Neural crest cell (in vitro differentiated cells): ENCODE data around the gene ANKRD13C. TPM values are rescaled to one million over a fixed set of nuclear protein-coding genes. Genes with fewer than 3 reads are reported as not detected.

ENCODE experiments used
- DNase-seq: peaks from one replicate; pipeline ENCODE4 v3.0.0; 2021; ENCODE audit warnings: low read depth, mixed read lengths, low spot score
- H3K27ac Mint-ChIP-seq: one replicate; pipeline ENCODE4 v1.8.0; 2021; ENCODE audit warnings: mild to moderate bottlenecking, mixed read lengths; ENCODE audit not compliant: unreplicated experiment
- H3K27me3 Mint-ChIP-seq: 2 replicates; pipeline ENCODE4 v1.8.0; 2021; ENCODE audit warnings: low read depth, mild to moderate bottlenecking, mixed read lengths
- H3K36me3 Mint-ChIP-seq: 2 replicates; pipeline ENCODE4 v1.8.0; 2021; ENCODE audit warnings: low read depth, mild to moderate bottlenecking, mixed read lengths
- H3K4me1 Mint-ChIP-seq: 2 replicates; pipeline ENCODE4 v1.8.0; 2021; ENCODE audit warnings: mixed read lengths
- H3K4me3 Mint-ChIP-seq: one replicate; pipeline ENCODE4 v1.8.0; 2021; ENCODE audit warnings: mild to moderate bottlenecking, mixed read lengths
- H3K9me3 Mint-ChIP-seq: 2 replicates; pipeline ENCODE4 v1.8.0; 2021; ENCODE audit warnings: mixed read lengths
- total RNA-seq: library from RNA; stranded (reverse); gene quantifications from 2 replicates; pipeline ENCODE4 v1.2.1, GENCODE V29; 2021
- TF ChIP-seq, protein P1 (sequence below): fragments of 200-600 bp; sonication (generic); conservative IDR thresholded peaks from 2 replicates; pipeline ENCODE4 v1.5.0; 2021; ENCODE audit warnings: antibody characterized with exemption, mild to moderate bottlenecking

The ANKRD13C gene
- total RNA-seq, 1 donor from 2014 or later, result 21.5 TPM

DNA sequence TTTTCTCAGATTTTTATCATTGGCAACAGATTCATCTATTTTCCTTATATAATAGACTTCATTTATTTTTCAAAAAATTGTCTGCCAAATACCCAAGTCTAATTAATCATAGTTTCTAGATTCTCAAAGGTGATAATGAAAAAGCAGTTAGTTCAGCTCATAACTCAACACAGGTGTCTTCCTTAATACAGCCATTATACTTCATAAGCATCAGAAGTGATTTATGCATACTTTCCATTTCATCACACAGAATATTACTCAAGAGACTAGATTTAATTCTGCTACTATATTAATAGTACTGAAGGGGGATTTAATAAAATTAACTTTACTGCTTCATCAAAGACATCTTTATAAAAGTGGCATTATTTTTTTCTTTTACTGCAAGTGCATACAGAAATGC, 114.6 kb downstream of the ANKRD13C start:
- Mint-ChIP-seq H3K27me3 (no peaks in the 10 kb centered on the region), H3K4me1 (no peaks in the 10 kb centered on the region), H3K27ac (no peak overlapping the region), H3K36me3 (peaks cover 11% of the 10 kb centered on the region), H3K4me3 (no peak overlapping the region), H3K9me3 (no peaks in the 10 kb centered on the region)
- TF ChIP-seq, protein P1, sequence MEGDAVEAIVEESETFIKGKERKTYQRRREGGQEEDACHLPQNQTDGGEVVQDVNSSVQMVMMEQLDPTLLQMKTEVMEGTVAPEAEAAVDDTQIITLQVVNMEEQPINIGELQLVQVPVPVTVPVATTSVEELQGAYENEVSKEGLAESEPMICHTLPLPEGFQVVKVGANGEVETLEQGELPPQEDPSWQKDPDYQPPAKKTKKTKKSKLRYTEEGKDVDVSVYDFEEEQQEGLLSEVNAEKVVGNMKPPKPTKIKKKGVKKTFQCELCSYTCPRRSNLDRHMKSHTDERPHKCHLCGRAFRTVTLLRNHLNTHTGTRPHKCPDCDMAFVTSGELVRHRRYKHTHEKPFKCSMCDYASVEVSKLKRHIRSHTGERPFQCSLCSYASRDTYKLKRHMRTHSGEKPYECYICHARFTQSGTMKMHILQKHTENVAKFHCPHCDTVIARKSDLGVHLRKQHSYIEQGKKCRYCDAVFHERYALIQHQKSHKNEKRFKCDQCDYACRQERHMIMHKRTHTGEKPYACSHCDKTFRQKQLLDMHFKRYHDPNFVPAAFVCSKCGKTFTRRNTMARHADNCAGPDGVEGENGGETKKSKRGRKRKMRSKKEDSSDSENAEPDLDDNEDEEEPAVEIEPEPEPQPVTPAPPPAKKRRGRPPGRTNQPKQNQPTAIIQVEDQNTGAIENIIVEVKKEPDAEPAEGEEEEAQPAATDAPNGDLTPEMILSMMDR, result no peak
- DNase-seq, result no peak

DNA sequence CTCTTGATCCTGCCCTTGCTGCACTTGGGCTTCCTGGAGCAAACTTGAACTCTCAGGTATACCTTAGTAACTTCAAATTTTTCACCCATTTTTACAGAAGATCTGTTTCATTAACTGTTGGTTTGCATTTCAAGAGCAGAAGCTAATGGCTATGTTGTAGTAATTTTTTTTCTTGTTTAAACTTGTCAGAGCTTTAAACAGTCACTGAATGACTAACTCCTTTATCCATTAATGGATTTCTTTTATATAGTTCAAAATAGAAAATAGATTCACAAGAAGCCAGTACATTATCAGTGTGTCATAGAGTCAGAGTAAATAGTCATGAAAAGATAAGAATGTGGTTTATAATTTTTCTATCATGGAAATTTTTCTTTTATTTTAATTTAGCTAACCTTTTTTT, 119.8 kb downstream of the ANKRD13C start:
- Mint-ChIP-seq H3K4me3 (no peak overlapping the region), H3K27ac (no peak overlapping the region), H3K4me1 (no peaks in the 10 kb centered on the region), H3K9me3 (no peaks in the 10 kb centered on the region), H3K36me3 (peaks cover 13% of the 10 kb centered on the region), H3K27me3 (no peaks in the 10 kb centered on the region)
- no peak for DNase-seq
- TF ChIP-seq, protein P1, result no peak

DNA sequence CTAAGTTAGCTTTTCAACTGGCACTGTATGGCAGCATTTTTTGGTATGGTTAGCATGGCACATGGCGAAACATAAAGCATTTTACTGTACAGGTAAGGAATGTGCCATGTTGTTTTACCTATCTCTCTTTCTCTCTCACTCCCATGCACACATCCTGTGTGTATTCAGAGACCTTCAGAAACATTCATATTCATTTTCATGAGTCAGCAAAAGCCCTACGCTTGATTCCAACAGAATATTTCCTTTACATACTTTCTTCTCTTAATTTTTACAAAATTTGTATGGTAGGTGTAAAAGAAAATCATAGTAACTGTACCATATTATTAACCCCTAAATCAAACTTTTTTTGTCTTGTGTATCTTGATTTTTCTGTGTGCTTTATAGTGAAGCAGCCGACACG, 123.0 kb downstream of the ANKRD13C start:
- TF ChIP-seq, protein P1, result no peak
- H3K4me1 Mint-ChIP-seq, result no peaks in the 10 kb centered on the region
- H3K27me3 Mint-ChIP-seq, result no peaks in the 10 kb centered on the region
- no peak overlapping the region for H3K4me3 Mint-ChIP-seq
- peaks cover 11% of the 10 kb centered on the region for H3K36me3 Mint-ChIP-seq
- no peaks in the 10 kb centered on the region for H3K9me3 Mint-ChIP-seq
- DNase-seq, result no peak
- H3K27ac Mint-ChIP-seq, result no peak overlapping the region

DNA sequence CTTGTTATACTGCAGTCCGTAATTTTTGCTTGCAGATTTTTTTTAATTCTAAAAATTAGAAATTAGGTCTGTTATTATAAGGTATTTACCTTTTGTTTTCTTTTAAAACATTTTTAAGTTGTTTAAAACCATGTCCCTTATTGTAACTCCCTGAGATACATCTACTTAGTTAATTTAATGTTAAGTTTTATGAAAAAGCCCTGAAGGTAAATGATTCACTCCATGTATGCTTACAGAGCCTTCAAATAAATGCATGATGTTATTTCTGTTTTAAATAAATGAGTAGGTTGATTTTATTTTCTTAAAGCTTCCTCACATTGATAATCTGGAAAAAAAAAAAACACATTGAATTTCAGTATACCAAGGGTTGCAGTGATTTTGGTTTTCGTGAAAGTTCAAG, 125.9 kb downstream of the ANKRD13C start:
- Mint-ChIP-seq H3K9me3 (no peaks in the 10 kb centered on the region), H3K4me1 (peaks cover 12% of the 10 kb centered on the region), H3K27me3 (no peaks in the 10 kb centered on the region), H3K27ac (no peak overlapping the region), H3K36me3 (peaks cover 8% of the 10 kb centered on the region), H3K4me3 (no peak overlapping the region)
- DNase-seq, result no peak
- TF ChIP-seq, protein P1, result no peak

DNA sequence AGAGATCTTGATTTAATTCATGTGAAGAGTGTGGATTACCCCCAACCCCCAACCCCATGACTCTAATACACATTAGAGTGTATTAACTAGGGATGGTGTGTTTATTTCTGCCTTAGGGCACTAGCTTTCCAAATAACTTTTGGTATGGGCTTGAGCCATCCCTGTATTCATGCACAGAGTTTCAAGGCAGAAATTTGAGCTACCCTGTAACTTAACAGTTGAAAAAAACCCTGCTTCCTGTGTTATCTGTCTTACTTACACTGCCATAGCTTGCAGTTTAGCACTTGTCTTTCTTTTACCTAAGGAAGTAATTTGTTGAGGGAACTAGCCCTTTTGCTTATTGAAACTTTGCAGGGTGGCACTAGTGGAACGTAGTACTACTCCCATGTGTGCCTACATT, 127.1 kb downstream of the ANKRD13C start:
- H3K4me3 Mint-ChIP-seq, result no peak overlapping the region
- H3K27ac Mint-ChIP-seq, result no peak overlapping the region
- H3K36me3 Mint-ChIP-seq, result peaks cover 8% of the 10 kb centered on the region
- TF ChIP-seq, protein P1, result no peak
- H3K4me1 Mint-ChIP-seq, result peaks cover 24% of the 10 kb centered on the region
- H3K9me3 Mint-ChIP-seq, result no peaks in the 10 kb centered on the region
- no peak for DNase-seq
- no peaks in the 10 kb centered on the region for H3K27me3 Mint-ChIP-seq

DNA sequence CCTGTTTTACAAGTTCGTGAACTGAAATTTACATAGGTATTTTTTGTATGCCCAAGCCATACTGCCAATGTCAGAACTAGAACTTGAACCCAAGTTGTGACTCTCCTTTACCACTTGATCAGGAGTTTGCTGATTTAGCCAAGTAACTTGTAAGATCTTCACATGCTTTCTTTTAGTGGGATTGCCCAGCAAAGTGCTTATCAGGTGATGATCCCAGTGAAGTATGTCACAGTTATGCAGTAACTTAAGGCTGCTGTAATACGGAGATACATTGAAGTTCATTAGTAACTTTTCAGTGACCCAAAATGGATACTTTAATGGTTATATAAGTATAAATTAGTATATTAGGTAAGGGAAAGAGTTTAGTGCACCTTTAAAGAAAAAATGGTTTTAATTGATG, 129.6 kb downstream of the ANKRD13C start:
- no peak for DNase-seq
- H3K4me1 Mint-ChIP-seq, result peaks cover 33% of the 10 kb centered on the region
- TF ChIP-seq, protein P1, result no peak
- H3K9me3 Mint-ChIP-seq, result no peaks in the 10 kb centered on the region
- peaks cover 4% of the 10 kb centered on the region for H3K36me3 Mint-ChIP-seq
- no peaks in the 10 kb centered on the region for H3K27me3 Mint-ChIP-seq
- H3K27ac Mint-ChIP-seq, result no peak overlapping the region
- peak overlapping the region; percentile 15 for H3K4me3 Mint-ChIP-seq
